H1 (cell line): Measurements from ENCODE around the gene ZBTB8B. TPM values are rescaled to one million over a fixed set of nuclear protein-coding genes. Genes with fewer than 3 reads are reported as not detected.

Source experiments
- CTCF ChIA-PET: fragments of 300-600 bp; sonication (Branson Sonifier 250); formaldehyde crosslinking; loops from one replicate; lab custom pipeline; 2021; ENCODE audit not compliant: partially characterized antibody; lab: Charles Lee
- POLR2A ChIA-PET: fragments of 300-600 bp; sonication (Branson Sonifier 250); formaldehyde crosslinking; loops from one replicate; lab custom pipeline; 2021; ENCODE audit warnings: inconsistent platforms; ENCODE audit not compliant: partially characterized antibody; lab: Charles Lee
- DNase-seq, 2 experiments: peaks; one replicate each; pipeline versions ENCODE4 v3.0.0 to v3.0.0-alpha.2; 2010 to 2022; ENCODE audit warnings: low spot score in 2 of 2, low read depth in 1 of 2, mixed read lengths in 1 of 2
- FAIRE-seq: peaks from 2 replicates; lab custom pipeline; 2011; peaks lifted over from hg19 to GRCh38; lab: Jason Lieb, UNC
- H2AFZ ChIP-seq: 2 replicates; pipeline ENCODE4 v1.8.1; 2012; ENCODE audit warnings: low read length, inconsistent platforms
- H2AK5ac ChIP-seq: 2 replicates; pipeline ENCODE4 v1.6.1; 2013; ENCODE audit warnings: low read depth, low read length
- H2BK120ac ChIP-seq: replicated peaks from 2 replicates; pipeline ENCODE3; 2013; ENCODE audit warnings: low read depth, low read length, inconsistent platforms
- H2BK12ac ChIP-seq: 2 replicates; pipeline ENCODE4 v1.6.1; 2013; ENCODE audit warnings: low read depth, low read length
- H2BK15ac ChIP-seq: 2 replicates; pipeline ENCODE4 v1.6.1; 2013; ENCODE audit warnings: low read length
- H2BK20ac ChIP-seq: 2 replicates; pipeline ENCODE4 v1.6.1; 2013; ENCODE audit warnings: low read length
- H2BK5ac ChIP-seq: 2 replicates; pipeline ENCODE4 v1.6.1; 2013; ENCODE audit warnings: low read depth, low read length
- H3K14ac ChIP-seq: 2 replicates; pipeline ENCODE4 v1.6.1; 2013; ENCODE audit warnings: inconsistent platforms; ENCODE audit not compliant: insufficient read length
- H3K18ac ChIP-seq: 2 replicates; pipeline ENCODE4 v1.6.1; 2013; ENCODE audit warnings: low read length; ENCODE audit errors: extremely low read depth
- H3K23ac ChIP-seq: 2 replicates; pipeline ENCODE4 v1.6.1; 2013; ENCODE audit warnings: inconsistent platforms; ENCODE audit not compliant: insufficient read length
- H3K23me2 ChIP-seq: 2 replicates; pipeline ENCODE4 v1.6.1; 2013; ENCODE audit warnings: low read depth, low read length
- H3K27ac ChIP-seq: 2 replicates; pipeline ENCODE4 v1.6.1; 2011; ENCODE audit warnings: low read depth, low read length, inconsistent platforms
- H3K27me3 ChIP-seq, 4 experiments: replicated peaks in 1 of 4; 1 replicate in 1 of 4; 2 replicates in 3 of 4; pipeline versions ENCODE4 v1.6.1 to v1.8.1; 2011 to 2013; ENCODE audit warnings: low read length in 3 of 4, mild to moderate bottlenecking in 3 of 4, inconsistent platforms in 2 of 4, mixed read lengths in 2 of 4, moderate library complexity in 1 of 4; ENCODE audit not compliant: control insufficient read depth in 3 of 4, insufficient read depth in 3 of 4; ENCODE audit errors: extremely low read depth in 1 of 4
- H3K36me3 ChIP-seq, 4 experiments: 2 replicates each; pipeline versions ENCODE4 v1.6.1 to v1.8.1; 2011 to 2013; ENCODE audit warnings: mild to moderate bottlenecking in 4 of 4, low read length in 3 of 4, moderate library complexity in 2 of 4, control low read depth in 1 of 4, inconsistent platforms in 1 of 4; ENCODE audit not compliant: insufficient read depth in 4 of 4, control insufficient read depth in 2 of 4
- H3K4ac ChIP-seq: replicated peaks from 2 replicates; pipeline ENCODE3; 2013; ENCODE audit warnings: low read length, low read depth, mixed read lengths, inconsistent platforms; ENCODE audit not compliant: insufficient read length
- H3K4me1 ChIP-seq, 4 experiments: replicated peaks in 1 of 4; 1 replicate in 1 of 4; 2 replicates in 3 of 4; pipeline versions ENCODE4 v1.6.1 to v1.8.1; 2011 to 2013; ENCODE audit warnings: low read length in 3 of 4, inconsistent platforms in 2 of 4, mixed read lengths in 1 of 4; ENCODE audit not compliant: insufficient read depth in 4 of 4, control insufficient read depth in 3 of 4
- H3K4me2 ChIP-seq, 2 experiments: 2 replicates each; pipeline versions ENCODE4 v1.6.1 to v1.8.1; 2011 to 2013; ENCODE audit warnings: low read depth in 2 of 2, low read length in 2 of 2, control low read depth in 1 of 2, inconsistent platforms in 1 of 2, mild to moderate bottlenecking in 1 of 2; ENCODE audit not compliant: insufficient read depth in 1 of 2
- H3K4me3 ChIP-seq, 4 experiments: fragments of 200-600, 300-600 bp in 1 of 4; sonication (generic), shearing (Covaris generic), sonication (Bioruptor Twin) in 1 of 4; 2 replicates each; pipeline versions ENCODE4 v1.5.1 to v1.8.1; 2011 to 2016; ENCODE audit warnings: low read length in 4 of 4, low read depth in 3 of 4, control low read depth in 2 of 4, inconsistent platforms in 2 of 4, mild to moderate bottlenecking in 2 of 4, mixed read lengths in 1 of 4, moderate library complexity in 1 of 4; ENCODE audit not compliant: insufficient read depth in 2 of 4; ENCODE audit errors: extremely low read depth in 1 of 4
- H3K56ac ChIP-seq: replicated peaks from 2 replicates; pipeline ENCODE3; 2013; ENCODE audit warnings: low read depth, mild to moderate bottlenecking, mixed read lengths, low read length, inconsistent platforms; ENCODE audit not compliant: insufficient read length
- H3K79me1 ChIP-seq: 2 replicates; pipeline ENCODE4 v1.6.1; 2013; ENCODE audit warnings: low read depth, low read length, control low read depth
- H3K79me2 ChIP-seq, 2 experiments: 2 replicates each; pipeline versions ENCODE4 v1.6.1 to v1.8.1; 2012 to 2013; ENCODE audit warnings: low read length in 2 of 2, mild to moderate bottlenecking in 2 of 2, inconsistent platforms in 1 of 2; ENCODE audit not compliant: insufficient read depth in 2 of 2, control insufficient read depth in 1 of 2
- H3K9ac ChIP-seq, 4 experiments: replicated peaks in 1 of 4; 1 replicate in 1 of 4; 2 replicates in 3 of 4; pipeline versions ENCODE4 v1.6.1 to v1.8.1; 2011 to 2013; ENCODE audit warnings: low read depth in 3 of 4, low read length in 3 of 4, control low read depth in 2 of 4, mild to moderate bottlenecking in 2 of 4, moderate library complexity in 2 of 4, inconsistent platforms in 1 of 4; ENCODE audit errors: extremely low read depth in 1 of 4
- H3K9me3 ChIP-seq, 2 experiments: 2 replicates each; pipeline versions ENCODE4 v1.6.1 to v1.8.1; 2012 to 2013; ENCODE audit warnings: mild to moderate bottlenecking in 2 of 2, moderate library complexity in 2 of 2, control low read depth in 1 of 2, inconsistent platforms in 1 of 2, low read depth in 1 of 2, low read length in 1 of 2, mixed read lengths in 1 of 2; ENCODE audit not compliant: insufficient read depth in 2 of 2
- H4K20me1 ChIP-seq, 2 experiments: replicated peaks in 1 of 2; 2 replicates each; pipeline versions ENCODE3 to v1.8.1; 2011 to 2013; ENCODE audit warnings: inconsistent platforms in 2 of 2, low read length in 2 of 2, mild to moderate bottlenecking in 1 of 2; ENCODE audit not compliant: insufficient read depth in 2 of 2, control insufficient read depth in 1 of 2
- H4K5ac ChIP-seq: 2 replicates; pipeline ENCODE4 v1.6.1; 2013; ENCODE audit warnings: low read length, low read depth, mixed read lengths, inconsistent platforms; ENCODE audit not compliant: insufficient read length
- H4K8ac ChIP-seq: 2 replicates; pipeline ENCODE4 v1.8.0; 2013; ENCODE audit warnings: mild to moderate bottlenecking, moderate library complexity, low read length, inconsistent platforms; ENCODE audit not compliant: insufficient read depth; ENCODE audit errors: extremely low read depth
- H4K91ac ChIP-seq: replicated peaks from 2 replicates; pipeline ENCODE3; 2013; ENCODE audit warnings: low read length, mixed read lengths, inconsistent platforms; ENCODE audit not compliant: insufficient read length
- SP1 ChIP-seq: IDR thresholded peaks from 2 replicates; pipeline ENCODE4 v1.6.1; 2011; ENCODE audit warnings: low read depth, low read length
- WGBS, 2 experiments: shearing (Covaris generic) in 1 of 2; methylation state at CpG; one replicate each; pipeline versions ENCODE4 v1.1.6 to v1.1.7; 2013 to 2015; ENCODE audit warnings: low lambda C conversion rate in 2 of 2, mixed read lengths in 2 of 2, inconsistent platforms in 1 of 2, low coverage in 1 of 2, missing lambda C conversion rate in 1 of 2; ENCODE audit not compliant: insufficient replicate concordance in 2 of 2, insufficient coverage in 1 of 2, insufficient read length in 1 of 2; ENCODE audit errors: extremely low coverage in 1 of 2, missing lambda C conversion rate in 1 of 2; 5-methylcytosine and 5-hydroxymethylcytosine counted together
- polyA plus RNA-seq, 7 experiments: library from polyadenylated mRNA; depleted of rRNA in 3 of 7; stranded (reverse) in 5 of 7; unstranded in 2 of 7; fragments of >200 nt in 5 of 7; fragments of 200-250 nt in 2 of 7; gene quantifications; 1 replicate in 5 of 7; 2 replicates in 1 of 7; 4 replicates in 1 of 7; pipeline versions ENCODE4 v1.2.1 to v1.2.3, GENCODE V29; 2011 to 2013; ENCODE audit warnings: missing spikeins in 2 of 7, mixed read lengths in 2 of 7
- total RNA-seq: library from RNA; stranded (reverse); fragmentation: NEBNext Ultra II Directional; extraction: Animal tissue kit (Norgen Biotek cat#: 25700); gene quantifications from 2 replicates; pipeline ENCODE4 v1.2.1, GENCODE V29; 2021

The ZBTB8B gene
- total and polyA plus RNA-seq, 2 of the 8 experiments (the other 6 are each of a cell fraction or from before 2014, with no cell fraction given), result 1.3 to 3.7 TPM

DNA sequence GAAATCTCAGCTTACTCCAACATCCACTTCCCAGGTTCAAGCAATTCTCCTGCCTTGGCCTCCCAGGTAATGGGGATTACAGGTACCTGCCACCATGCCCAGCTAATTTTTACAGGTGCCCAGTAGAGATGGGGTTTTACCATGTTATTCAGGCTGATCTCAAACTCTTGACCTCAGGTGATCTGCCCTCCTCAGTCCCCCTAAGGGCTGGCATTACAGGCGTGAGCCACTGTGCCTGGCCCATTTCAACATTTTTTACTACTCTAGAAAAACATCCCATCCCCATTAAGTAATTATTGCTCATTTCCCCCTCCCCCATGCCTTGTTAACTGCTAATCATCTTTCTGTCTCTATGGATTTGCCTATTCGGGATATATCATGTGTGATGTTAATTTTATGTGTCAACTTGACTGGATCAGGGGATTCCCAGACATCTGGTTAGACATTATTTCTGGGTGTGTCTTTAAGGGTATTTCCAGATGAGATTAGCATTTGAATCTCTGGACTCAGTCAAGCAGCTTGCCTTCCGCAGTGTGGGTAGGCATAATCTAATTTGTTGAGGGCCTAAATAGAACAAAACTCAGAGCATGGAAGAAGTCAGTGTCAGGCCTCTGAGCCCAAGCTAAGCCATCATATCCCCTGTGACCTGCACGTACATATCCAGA lies 33.0 kb upstream of the ZBTB8B start:
- H2AK5ac ChIP-seq, result no peak overlapping the region; the same call in 1 of the 2 replicates
- H3K79me2 ChIP-seq, result no peaks in the 10 kb centered on the region
- H3K36me3 ChIP-seq, result no peaks in the 10 kb centered on the region
- H3K18ac ChIP-seq, result no peak overlapping the region
- no peak overlapping the region for H3K9ac ChIP-seq
- no peak overlapping the region for H4K5ac ChIP-seq
- H3K14ac ChIP-seq, result no peak overlapping the region
- 87% methylated on average over 4 of the region's 4 CpGs; no CpG with 5 or more reads in 1 of the 2 experiments for WGBS, 2 experiments
- ChIA-PET POLR2A (no interaction called here), CTCF (interaction anchor here (0.6 to 1.4 kb wide), 2 partner anchors 16 to 34 kb away, joined by 3 read pairs; no protein-coding TSS in a partner anchor)
- H3K23ac ChIP-seq, result no peak overlapping the region
- no peak overlapping the region for H4K91ac ChIP-seq
- no peak overlapping the region for H4K8ac ChIP-seq
- FAIRE-seq (no peak), DNase-seq (no peak)
- H3K23me2 ChIP-seq, result no peaks in the 10 kb centered on the region
- H2AFZ ChIP-seq, result no peak overlapping the region
- no peak overlapping the region for H3K4me3 ChIP-seq
- 0 out of 2 replicates have a peak overlapping the region, but pooled peaks have one; percentile 61 for H2BK20ac ChIP-seq
- peaks cover 0 to 13% (median 8%) of the 10 kb centered on the region in 4 experiments; a peak in 5 of 7 replicates for H3K4me1 ChIP-seq
- H3K9me3 ChIP-seq, result no peaks in the 10 kb centered on the region
- no peak overlapping the region for H3K56ac ChIP-seq
- TF ChIP-seq SP1, result no peak
- H3K27me3 ChIP-seq, result no peaks in the 10 kb centered on the region
- H3K79me1 ChIP-seq, result no peaks in the 10 kb centered on the region
- H3K4ac ChIP-seq, result no peak overlapping the region
- peak overlapping the region; percentile 83 for H2BK120ac ChIP-seq
- H3K4me2 ChIP-seq, result no peak overlapping the region
- H2BK5ac ChIP-seq, result no peak overlapping the region
- H4K20me1 ChIP-seq, result no peaks in the 10 kb centered on the region
- H3K27ac ChIP-seq, result no peak overlapping the region
- H2BK12ac ChIP-seq, result no peak overlapping the region
- no peak overlapping the region for H2BK15ac ChIP-seq
